NCI-H187 treated with DMSO at 0.1 percent for 48 hours (cell line): ENCODE data around the gene ATP8B4.
A peak's percentile ranks its signal among the peaks of the same experiment; 100 is the strongest.
"Not testable (repeated sequence)": the region's sequence is repeated elsewhere in the genome, so short reads cannot be mapped to it uniquely, and the experiment has no call there.

Experiments used
- DNase-seq: peaks from one replicate; lab custom pipeline; 2025; lab: John Stamatoyannopoulos, UW

ATP8B4 gene, protein sequence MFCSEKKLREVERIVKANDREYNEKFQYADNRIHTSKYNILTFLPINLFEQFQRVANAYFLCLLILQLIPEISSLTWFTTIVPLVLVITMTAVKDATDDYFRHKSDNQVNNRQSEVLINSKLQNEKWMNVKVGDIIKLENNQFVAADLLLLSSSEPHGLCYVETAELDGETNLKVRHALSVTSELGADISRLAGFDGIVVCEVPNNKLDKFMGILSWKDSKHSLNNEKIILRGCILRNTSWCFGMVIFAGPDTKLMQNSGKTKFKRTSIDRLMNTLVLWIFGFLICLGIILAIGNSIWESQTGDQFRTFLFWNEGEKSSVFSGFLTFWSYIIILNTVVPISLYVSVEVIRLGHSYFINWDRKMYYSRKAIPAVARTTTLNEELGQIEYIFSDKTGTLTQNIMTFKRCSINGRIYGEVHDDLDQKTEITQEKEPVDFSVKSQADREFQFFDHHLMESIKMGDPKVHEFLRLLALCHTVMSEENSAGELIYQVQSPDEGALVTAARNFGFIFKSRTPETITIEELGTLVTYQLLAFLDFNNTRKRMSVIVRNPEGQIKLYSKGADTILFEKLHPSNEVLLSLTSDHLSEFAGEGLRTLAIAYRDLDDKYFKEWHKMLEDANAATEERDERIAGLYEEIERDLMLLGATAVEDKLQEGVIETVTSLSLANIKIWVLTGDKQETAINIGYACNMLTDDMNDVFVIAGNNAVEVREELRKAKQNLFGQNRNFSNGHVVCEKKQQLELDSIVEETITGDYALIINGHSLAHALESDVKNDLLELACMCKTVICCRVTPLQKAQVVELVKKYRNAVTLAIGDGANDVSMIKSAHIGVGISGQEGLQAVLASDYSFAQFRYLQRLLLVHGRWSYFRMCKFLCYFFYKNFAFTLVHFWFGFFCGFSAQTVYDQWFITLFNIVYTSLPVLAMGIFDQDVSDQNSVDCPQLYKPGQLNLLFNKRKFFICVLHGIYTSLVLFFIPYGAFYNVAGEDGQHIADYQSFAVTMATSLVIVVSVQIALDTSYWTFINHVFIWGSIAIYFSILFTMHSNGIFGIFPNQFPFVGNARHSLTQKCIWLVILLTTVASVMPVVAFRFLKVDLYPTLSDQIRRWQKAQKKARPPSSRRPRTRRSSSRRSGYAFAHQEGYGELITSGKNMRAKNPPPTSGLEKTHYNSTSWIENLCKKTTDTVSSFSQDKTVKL

DNA sequence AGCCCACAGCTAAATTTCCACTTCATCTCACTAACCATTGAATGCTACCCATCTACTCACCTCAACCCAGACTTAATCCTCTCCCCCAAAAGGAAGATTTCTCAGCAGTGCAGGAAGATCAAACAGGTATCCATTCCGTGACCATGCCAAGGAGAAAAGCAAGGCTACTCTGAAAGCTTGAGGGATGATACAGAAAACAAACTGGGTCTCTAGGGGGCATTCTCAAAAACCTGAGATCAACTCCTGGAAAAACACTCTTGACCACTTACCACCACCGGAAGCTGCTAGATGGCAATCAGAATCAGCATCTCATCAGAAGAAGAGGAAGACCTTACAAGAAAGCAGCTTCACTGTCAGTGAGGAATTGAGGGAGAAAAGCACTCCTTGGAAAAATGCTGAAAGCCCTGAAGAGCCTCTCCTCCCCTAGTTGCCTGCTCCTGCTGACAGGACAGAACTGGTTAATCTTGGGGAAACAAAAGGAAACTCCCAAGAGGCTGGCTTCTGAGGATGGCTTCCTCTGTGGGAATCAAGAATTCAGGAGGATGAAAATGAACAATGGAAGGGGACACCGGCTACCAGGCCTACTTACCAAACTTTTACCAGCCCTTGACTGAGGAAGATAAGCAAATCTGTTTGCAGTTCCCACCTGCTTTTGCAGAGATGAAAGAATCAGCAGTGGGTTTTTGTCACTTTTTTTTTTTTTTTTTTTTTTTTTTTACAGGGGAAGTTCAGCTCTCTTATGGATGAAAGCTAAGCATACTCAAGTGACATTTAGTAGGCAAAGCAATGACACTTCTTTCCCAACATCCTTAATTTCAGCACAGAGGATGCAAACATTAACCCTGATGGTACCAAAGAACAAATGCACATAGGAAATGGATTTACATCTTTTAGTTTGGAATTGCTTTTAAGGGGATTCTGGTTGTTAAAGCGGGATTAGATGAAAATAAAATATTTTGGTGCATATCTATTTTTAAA lies at the start of gene ATP8B4:
Gene ATP8B4 (minus strand): TSS at position 171 of the 978 bp plus-strand sequence. CDS start 12,267 bp downstream, outside the sequence.
- no peak for DNase-seq

DNA sequence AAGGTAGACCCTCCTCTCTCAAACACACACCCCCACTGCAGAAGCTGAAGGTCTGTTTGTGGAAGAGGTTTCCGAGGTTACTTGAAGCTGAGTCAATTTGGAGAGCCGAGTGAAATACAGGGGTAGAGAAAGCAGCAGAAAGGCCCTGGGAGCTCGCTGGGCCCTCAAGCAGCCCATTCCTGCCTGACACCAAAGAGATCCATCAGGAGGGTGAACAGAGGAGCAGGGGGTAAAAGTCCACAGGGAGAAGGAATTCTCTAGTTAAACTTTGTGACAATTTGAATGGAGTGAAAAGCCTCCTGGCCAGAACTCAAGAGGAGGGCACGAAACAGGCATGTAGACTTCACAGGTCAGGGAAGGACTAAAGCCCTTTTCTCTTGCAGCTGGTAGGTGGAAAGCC lies 49.3 kb upstream of the ATP8B4 start:
- DNase-seq: no peak

GRCh38 chr15:50167110-50167509 lies 48.1 kb upstream of the ATP8B4 start:
- DNase-seq: no peak

- DNase-seq: no peak
These were observed 47.2 kb upstream of the ATP8B4 start for GRCh38 chr15:50166216-50166615.

- DNase-seq: no peak
These were observed 45.4 kb upstream of the ATP8B4 start for GRCh38 chr15:50164458-50164857.

GRCh38 chr15:50163719-50164410 lies 44.8 kb upstream of the ATP8B4 start:
- DNase-seq: no peak

DNA sequence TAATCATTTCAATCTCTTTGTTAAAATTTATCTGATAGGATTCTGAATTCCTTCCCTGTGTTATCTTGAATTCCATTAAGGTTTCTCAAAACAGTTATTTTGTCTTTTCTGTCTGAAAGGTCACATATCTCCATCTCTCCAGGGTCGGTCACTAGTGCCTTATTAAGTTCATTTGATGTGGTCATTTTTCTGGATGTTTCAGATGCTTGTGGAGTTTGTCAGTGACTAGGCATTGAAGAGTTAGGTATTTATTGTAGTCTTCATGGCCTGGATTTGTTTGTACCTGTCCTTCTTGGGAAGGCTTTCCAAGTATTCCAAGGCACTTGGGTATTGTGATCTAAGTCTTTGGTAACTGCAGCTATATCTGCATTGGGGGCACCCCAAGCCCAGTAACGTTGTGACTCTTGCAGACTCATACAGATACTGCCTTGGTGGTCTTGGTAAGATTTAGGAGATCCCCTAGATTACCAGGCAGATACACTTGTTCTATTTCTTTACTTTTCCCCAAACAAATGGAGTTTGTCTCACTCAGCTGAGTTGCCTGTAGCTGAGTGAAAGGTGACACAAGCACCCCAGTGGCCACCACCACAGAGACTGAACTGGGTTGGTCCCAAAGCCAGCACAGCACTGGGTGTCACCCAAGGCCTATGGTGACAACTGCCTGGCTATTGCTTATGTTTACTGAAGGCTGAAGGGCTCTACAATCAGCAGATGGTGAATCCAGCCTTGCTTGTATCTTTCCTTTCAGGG lies 44.1 kb upstream of the ATP8B4 start:
- DNase-seq: no peak

GRCh38 chr15:50158236-50158635 lies 39.2 kb upstream of the ATP8B4 start:
- not testable (repeated sequence) for DNase-seq

DNA sequence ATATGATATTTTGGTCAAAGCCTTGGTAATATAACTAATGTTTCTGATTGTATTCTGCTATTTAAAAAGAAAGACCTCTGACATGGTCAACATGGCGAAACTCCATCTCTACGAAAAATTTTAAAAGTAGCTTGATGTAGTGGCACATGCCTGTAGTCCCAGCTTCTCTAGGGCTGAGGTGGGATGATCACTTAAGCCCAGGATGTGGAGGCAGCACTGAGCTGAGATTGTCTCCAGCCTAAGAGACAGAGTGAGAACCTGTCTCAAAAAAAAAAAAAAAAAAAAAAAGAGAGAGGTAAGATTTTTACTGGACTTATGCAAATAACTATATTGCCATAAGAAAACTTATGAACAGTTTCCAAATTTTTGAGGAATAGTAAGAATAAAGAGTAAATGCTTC lies 32.4 kb upstream of the ATP8B4 start:
- no peak for DNase-seq

DNA sequence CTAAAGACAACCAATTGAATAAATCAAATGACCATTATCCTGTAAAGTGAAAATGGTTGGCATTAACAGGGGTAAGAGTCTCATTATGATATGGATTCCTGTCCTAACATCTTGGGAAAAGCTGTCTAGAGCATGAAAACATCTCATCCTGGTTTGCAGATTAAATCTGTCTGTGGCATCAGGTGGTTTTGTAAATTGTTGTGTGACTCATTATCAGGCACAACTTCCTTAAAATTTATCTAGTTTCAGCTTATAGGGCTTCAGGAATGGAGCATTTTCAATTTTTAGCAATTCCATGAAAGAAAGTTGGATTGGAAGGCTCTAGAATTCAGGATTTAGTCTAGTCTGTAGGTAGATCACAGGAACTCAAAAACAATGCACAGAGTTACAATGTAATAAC lies 31.8 kb upstream of the ATP8B4 start:
- DNase-seq: no peak

- DNase-seq: no peak
These were observed 31.3 kb upstream of the ATP8B4 start for GRCh38 chr15:50150349-50150748.

GRCh38 chr15:50149090-50149489 lies 30.1 kb upstream of the ATP8B4 start:
- no peak for DNase-seq

DNA sequence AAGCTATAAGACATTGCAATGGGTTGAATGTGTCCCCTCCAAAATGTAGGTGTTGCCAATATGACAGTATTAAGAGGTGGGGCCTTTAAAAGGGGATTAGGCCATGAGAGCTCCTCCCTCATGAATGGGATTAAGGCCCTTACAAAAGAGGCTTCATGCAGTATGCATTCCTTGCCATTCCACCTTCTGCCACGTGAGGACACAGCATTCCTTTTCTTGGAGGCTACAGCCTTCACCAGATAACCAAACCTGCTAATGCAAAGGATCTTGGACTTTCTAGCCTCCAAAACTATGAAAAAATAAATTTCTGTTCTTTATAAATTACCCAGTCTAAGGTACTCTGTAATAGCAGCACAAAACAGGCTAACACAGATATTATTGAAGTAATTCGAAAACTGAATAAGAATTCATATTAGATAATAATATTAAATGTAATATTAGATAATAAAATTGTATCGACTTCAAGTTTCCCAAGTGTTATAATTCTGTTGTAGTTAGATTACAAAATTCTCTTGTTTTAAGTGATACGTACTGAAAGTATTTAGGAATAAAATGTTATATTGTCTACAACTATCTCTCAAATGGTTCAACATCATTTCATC lies 29.4 kb upstream of the ATP8B4 start:
- no peak for DNase-seq

DNA sequence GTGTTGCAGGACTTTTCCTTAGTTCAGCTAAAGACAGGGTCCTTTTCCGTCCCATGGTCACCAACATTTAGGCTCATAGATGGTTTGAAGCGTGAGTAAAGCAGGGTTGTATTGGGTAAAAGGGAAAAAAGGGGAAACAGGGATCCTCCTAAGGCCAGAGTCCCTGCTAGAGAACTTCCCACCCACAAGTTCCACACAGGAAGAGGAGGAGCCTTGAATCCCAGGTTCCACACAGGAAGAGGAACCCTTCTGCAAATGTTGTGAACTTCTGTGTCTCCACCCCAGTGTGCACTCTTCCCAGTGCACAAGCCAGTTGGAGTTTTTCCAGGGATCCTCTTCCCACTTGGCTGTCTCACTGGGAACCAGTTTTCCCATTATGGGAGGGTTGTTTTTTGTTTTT lies 27.6 kb upstream of the ATP8B4 start:
- no peak for DNase-seq

DNA sequence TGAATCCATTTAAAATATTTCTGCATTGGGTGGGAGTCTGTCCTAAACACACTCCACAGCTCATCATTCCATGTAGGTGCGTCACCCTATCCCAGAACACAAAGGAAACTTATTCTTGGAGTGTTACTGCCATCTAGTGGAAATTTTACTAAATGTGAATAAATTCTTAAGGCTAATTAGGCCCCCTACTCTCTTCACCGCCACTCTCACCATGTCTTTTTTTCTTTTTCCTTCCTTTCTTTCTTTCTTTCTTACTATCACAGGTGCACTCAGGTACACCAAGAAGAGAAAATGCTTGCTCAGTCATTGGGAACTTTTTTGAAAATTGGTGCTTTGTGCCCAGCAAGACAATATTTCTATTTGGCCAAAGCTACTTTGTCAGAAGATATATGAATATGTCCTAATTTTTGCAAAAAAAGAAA lies 26.4 kb upstream of the ATP8B4 start:
- DNase-seq: peak; percentile 4

GRCh38 chr15:50144341-50145120 lies 25.5 kb upstream of the ATP8B4 start:
- no peak for DNase-seq

DNA sequence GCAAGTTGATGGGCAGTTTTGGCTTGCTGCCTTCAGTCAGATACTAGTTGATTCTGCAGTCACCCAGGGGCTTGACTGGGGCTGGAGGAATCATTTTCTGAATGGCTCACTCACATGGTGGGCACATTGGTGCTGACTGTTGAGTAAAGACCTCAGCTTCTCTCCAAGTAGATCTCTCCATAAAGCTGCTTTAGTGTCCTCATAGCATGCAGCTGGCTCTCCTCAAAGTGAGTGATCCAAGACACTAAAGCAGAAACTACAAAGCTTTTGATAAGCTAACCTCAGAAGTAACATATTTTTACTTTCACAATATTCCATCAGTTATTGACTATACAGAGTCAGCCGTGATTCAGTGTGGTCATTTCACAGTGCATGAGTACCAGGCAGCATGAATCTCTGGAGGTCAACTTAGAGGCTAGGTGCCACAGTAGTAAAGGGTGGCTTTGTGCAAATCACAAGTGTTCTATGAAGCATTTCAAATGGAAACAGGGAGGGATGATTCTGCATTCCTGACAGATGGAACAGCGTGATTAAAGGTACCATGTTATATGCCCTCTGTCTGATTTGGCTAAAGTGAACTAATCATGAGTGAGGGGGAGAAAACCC lies 24.3 kb upstream of the ATP8B4 start:
- DNase-seq: no peak

GRCh38 chr15:50141856-50142255 lies 22.8 kb upstream of the ATP8B4 start:
- DNase-seq: no peak
